ENCODE results near the gene JPT2. TPM values are rescaled to one million over a fixed set of nuclear protein-coding genes. Genes with fewer than 3 reads are reported as not detected.
"Not testable (repeated sequence)": the region's sequence is repeated elsewhere in the genome, so short reads cannot be mapped to it uniquely, and the experiment has no call there.

JPT2 gene
- total and polyA plus RNA-seq, 2 donors (not counting 1 experiment from before 2014, with no cell fraction given) = 15.5 to 41.2 TPM

DNA sequence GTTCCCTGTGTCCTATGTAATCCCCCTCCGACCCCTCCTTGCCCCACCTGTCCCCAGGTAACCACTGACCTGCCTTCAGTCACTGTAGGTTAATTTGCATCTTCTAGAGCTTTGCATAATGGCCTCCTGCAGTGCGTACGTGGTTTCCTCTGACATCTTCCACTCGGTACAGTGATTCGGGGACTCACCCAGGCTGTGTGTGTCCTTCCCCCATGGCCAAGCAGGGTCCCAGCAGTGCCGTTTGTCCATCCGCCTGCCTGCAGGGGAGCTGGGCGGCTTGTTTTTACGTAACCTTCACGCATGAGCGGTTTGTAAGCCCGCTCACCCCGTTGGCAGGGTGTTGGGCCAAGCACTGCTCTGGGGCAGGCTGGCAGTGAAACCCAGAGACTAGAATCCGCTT lies 35.9 kb downstream of the JPT2 start:
- no peak overlapping the region for H3K4me3 ChIP-seq (replicated peaks in 1 of 4; ENCODE audit: control extremely low read depth in 1 of 4, insufficient read depth in 1 of 4, low read depth in 3 of 4, low read length in 4 of 4)
- no peak overlapping the region for H2AFZ ChIP-seq (ENCODE audit: low read length)
- peaks cover 6% of the 10 kb centered on the region for H3K4me1 ChIP-seq (ENCODE audit: control insufficient read depth, extremely low read depth, insufficient read depth, low read length)
- no peak overlapping the region for H3K4me2 ChIP-seq (ENCODE audit: extremely low read depth, insufficient read depth, low read length)
- H3K27ac ChIP-seq (ENCODE audit: insufficient read depth, low read length) = no peak overlapping the region
- no peak overlapping the region for H3K9ac ChIP-seq (ENCODE audit: insufficient read depth, low read length)
- peaks cover 75% of the 10 kb centered on the region for H3K79me2 ChIP-seq (ENCODE audit: control insufficient read depth, insufficient read depth, low read length)
- H3K27me3 ChIP-seq (ENCODE audit: control insufficient read depth, insufficient read depth, low read length) = no peaks in the 10 kb centered on the region
- DNase-seq (ENCODE audit: low read depth in 2 of 2) = no peak
- H3K9me3 ChIP-seq (ENCODE audit: control insufficient read depth, insufficient read depth, low read depth, low read length) = no peaks in the 10 kb centered on the region
- TF ChIP-seq, protein P1, sequence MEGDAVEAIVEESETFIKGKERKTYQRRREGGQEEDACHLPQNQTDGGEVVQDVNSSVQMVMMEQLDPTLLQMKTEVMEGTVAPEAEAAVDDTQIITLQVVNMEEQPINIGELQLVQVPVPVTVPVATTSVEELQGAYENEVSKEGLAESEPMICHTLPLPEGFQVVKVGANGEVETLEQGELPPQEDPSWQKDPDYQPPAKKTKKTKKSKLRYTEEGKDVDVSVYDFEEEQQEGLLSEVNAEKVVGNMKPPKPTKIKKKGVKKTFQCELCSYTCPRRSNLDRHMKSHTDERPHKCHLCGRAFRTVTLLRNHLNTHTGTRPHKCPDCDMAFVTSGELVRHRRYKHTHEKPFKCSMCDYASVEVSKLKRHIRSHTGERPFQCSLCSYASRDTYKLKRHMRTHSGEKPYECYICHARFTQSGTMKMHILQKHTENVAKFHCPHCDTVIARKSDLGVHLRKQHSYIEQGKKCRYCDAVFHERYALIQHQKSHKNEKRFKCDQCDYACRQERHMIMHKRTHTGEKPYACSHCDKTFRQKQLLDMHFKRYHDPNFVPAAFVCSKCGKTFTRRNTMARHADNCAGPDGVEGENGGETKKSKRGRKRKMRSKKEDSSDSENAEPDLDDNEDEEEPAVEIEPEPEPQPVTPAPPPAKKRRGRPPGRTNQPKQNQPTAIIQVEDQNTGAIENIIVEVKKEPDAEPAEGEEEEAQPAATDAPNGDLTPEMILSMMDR (conservative IDR thresholded peaks at IDR 0.05 in 1 of 2, IDR thresholded peaks at IDR 0.05 in 1 of 2; ENCODE audit: low read depth in 1 of 2, low read length in 2 of 2) = no peak
- no peak for TF ChIP-seq EZH2 (IDR thresholded peaks at IDR 0.05; ENCODE audit: low read length, missing control alignments)
- no peaks in the 10 kb centered on the region for H3K36me3 ChIP-seq (ENCODE audit: control insufficient read depth, insufficient read depth, low read length)
- no peaks in the 10 kb centered on the region for H4K20me1 ChIP-seq (ENCODE audit: control insufficient read depth, extremely low read depth, insufficient read depth, low read length)

DNA sequence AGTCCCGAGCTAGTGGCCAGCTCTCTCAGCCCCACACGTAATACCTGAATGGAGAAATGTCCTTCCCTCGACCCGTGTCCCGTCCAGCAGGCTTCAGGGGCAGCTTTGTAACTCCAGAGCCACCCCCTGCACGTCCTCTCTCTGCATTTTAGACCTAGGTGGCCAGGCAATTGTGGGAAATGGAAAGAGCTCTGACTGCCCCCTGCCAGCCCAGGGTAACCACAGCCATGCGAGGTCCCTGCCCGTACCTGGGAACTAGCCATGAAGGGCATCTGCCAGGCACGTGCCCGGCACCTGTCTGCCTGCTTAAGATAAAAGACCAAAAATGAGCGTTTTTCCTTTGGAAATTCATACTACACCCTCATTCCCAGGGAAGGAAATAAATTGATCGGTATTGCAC lies 37.1 kb downstream of the JPT2 start:
- H2AFZ ChIP-seq (ENCODE audit: low read length) = no peak overlapping the region
- no peak for DNase-seq (ENCODE audit: low read depth in 2 of 2)
- no peak overlapping the region for H3K4me3 ChIP-seq (replicated peaks in 1 of 4; ENCODE audit: control extremely low read depth in 1 of 4, insufficient read depth in 1 of 4, low read depth in 3 of 4, low read length in 4 of 4)
- H3K4me1 ChIP-seq (ENCODE audit: control insufficient read depth, extremely low read depth, insufficient read depth, low read length) = peaks cover 6% of the 10 kb centered on the region
- H4K20me1 ChIP-seq (ENCODE audit: control insufficient read depth, extremely low read depth, insufficient read depth, low read length) = no peaks in the 10 kb centered on the region
- no peak overlapping the region for H3K27ac ChIP-seq (ENCODE audit: insufficient read depth, low read length)
- no peaks in the 10 kb centered on the region for H3K36me3 ChIP-seq (ENCODE audit: control insufficient read depth, insufficient read depth, low read length)
- H3K9ac ChIP-seq (ENCODE audit: insufficient read depth, low read length) = no peak overlapping the region
- no peak for TF ChIP-seq EZH2 (IDR thresholded peaks at IDR 0.05; ENCODE audit: low read length, missing control alignments)
- TF ChIP-seq, protein P1 (conservative IDR thresholded peaks at IDR 0.05 in 1 of 2, IDR thresholded peaks at IDR 0.05 in 1 of 2; ENCODE audit: low read depth in 1 of 2, low read length in 2 of 2) = no peak
- no peaks in the 10 kb centered on the region for H3K27me3 ChIP-seq (ENCODE audit: control insufficient read depth, insufficient read depth, low read length)
- H3K9me3 ChIP-seq (ENCODE audit: control insufficient read depth, insufficient read depth, low read depth, low read length) = no peaks in the 10 kb centered on the region
- no peak overlapping the region for H3K4me2 ChIP-seq (ENCODE audit: extremely low read depth, insufficient read depth, low read length)
- H3K79me2 ChIP-seq (ENCODE audit: control insufficient read depth, insufficient read depth, low read length) = peaks cover 65% of the 10 kb centered on the region

DNA sequence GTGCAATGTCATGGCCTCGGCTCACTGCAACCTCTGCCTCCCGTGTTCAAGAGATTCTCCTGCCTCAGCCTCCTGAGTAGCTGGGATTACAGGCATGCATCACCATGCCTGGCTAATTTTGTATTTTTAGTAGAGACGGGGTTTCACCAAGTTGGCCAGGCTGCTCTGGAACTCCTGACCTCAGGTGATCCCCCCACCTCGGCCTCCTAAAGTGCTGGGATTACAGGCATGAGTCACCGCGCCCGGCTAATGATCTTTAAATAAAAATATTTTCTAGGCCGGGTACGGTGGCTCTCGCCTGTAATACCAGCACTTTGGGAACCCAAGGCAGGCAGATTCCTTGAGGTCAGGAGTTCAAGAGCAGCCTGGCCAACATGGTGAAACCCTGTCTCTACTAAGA lies 40.2 kb downstream of the JPT2 start:
- DNase-seq (ENCODE audit: low read depth in 2 of 2); H3K27me3 ChIP-seq (ENCODE audit: control insufficient read depth, insufficient read depth, low read length): not testable (repeated sequence)
- H3K79me2 ChIP-seq (ENCODE audit: control insufficient read depth, insufficient read depth, low read length) = peaks cover 41% of the 10 kb centered on the region

GRCh38 chr16:1719559-1720229 lies 41.6 kb downstream of the JPT2 start:
- H2AFZ ChIP-seq (ENCODE audit: low read length); H4K20me1 ChIP-seq (ENCODE audit: control insufficient read depth, extremely low read depth, insufficient read depth, low read length): not testable (repeated sequence)

More for the DNA sequence above, 40.2 kb downstream of the JPT2 start:
- H3K27ac ChIP-seq (ENCODE audit: insufficient read depth, low read length); H3K36me3 ChIP-seq (ENCODE audit: control insufficient read depth, insufficient read depth, low read length); H4K20me1 ChIP-seq (ENCODE audit: control insufficient read depth, extremely low read depth, insufficient read depth, low read length); H3K4me3 ChIP-seq (replicated peaks in 1 of 4; ENCODE audit: control extremely low read depth in 1 of 4, insufficient read depth in 1 of 4, low read depth in 3 of 4, low read length in 4 of 4); H3K4me1 ChIP-seq (ENCODE audit: control insufficient read depth, extremely low read depth, insufficient read depth, low read length); H3K4me2 ChIP-seq (ENCODE audit: extremely low read depth, insufficient read depth, low read length); H3K9ac ChIP-seq (ENCODE audit: insufficient read depth, low read length); H3K9me3 ChIP-seq (ENCODE audit: control insufficient read depth, insufficient read depth, low read depth, low read length); H2AFZ ChIP-seq (ENCODE audit: low read length): not testable (repeated sequence)

More at GRCh38 chr16:1719559-1720229, 41.6 kb downstream of the JPT2 start:
- not testable (repeated sequence) for H3K9ac ChIP-seq (ENCODE audit: insufficient read depth, low read length); H3K36me3 ChIP-seq (ENCODE audit: control insufficient read depth, insufficient read depth, low read length); H3K27ac ChIP-seq (ENCODE audit: insufficient read depth, low read length); H3K4me2 ChIP-seq (ENCODE audit: extremely low read depth, insufficient read depth, low read length); H3K4me1 ChIP-seq (ENCODE audit: control insufficient read depth, extremely low read depth, insufficient read depth, low read length); H3K4me3 ChIP-seq (replicated peaks in 1 of 4; ENCODE audit: control extremely low read depth in 1 of 4, insufficient read depth in 1 of 4, low read depth in 3 of 4, low read length in 4 of 4); DNase-seq (ENCODE audit: low read depth in 2 of 2); H3K9me3 ChIP-seq (ENCODE audit: control insufficient read depth, insufficient read depth, low read depth, low read length); H3K27me3 ChIP-seq (ENCODE audit: control insufficient read depth, insufficient read depth, low read length)
- peaks cover 38% of the 10 kb centered on the region for H3K79me2 ChIP-seq (ENCODE audit: control insufficient read depth, insufficient read depth, low read length)
